GM23248 (cell line): ENCODE data around the gene MACROD2.

ENCODE experiments used
- EZH2 ChIP-seq: fragments of 200-600 bp; sonication (generic); IDR thresholded peaks from 2 replicates; pipeline ENCODE4 v1.6.1; 2018; ENCODE audit warnings: antibody characterized with exemption, mild to moderate bottlenecking; ENCODE audit not compliant: insufficient read depth, poor library complexity, severe bottlenecking
- EZH2phosphoT487 ChIP-seq: fragments of 200-600 bp; sonication (generic); IDR thresholded peaks from 2 replicates; pipeline ENCODE4 v1.6.1; 2018; ENCODE audit warnings: antibody characterized with exemption, moderate library complexity, mild to moderate bottlenecking, low read depth; ENCODE audit not compliant: insufficient read depth

DNA sequence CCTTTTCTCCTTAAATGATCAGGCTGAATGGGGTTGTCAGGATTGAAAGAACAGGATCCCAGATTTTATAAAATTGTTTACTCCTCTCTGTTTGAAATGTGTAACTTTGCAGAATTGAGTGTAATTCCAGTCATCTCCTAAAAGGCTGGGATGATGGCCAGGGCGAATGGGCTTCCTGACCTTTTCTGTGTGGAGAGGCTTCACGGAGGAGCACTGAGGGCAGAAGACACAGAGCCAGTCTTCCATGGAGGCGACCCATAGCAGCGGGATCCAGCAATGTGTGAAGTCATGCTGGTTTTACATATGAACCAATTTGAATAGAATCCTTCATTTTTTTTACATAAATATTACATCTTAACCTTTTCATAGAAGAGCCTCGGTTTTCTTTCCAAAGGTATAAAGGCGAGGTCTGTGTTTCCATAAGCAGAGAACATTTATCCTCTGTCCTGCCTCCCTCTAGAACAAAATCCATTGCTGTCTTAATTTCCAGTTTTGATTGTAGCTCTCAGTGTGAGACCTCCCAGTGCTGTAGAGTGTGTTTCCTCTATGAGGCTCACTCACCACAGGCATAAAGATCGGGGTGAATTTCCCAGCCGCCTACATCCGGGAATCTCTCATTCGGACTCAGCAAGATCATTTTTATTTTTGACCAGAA lies 711.8 kb downstream of the MACROD2 start:
- TF ChIP-seq EZH2phosphoT487 (no peak), EZH2 (no peak)
